ENCODE results near the gene CTIF. TPM values are rescaled to one million over a fixed set of nuclear protein-coding genes. Genes with fewer than 3 reads are reported as not detected.

Gene CTIF
- total RNA-seq, 1 experiment from 2014 or later: 19.8 TPM

GRCh38 chr18:48531908-48532307 lies 6.9 kb upstream of the CTIF start:
- DNase-seq (ENCODE audit: low read depth): no peak

DNA sequence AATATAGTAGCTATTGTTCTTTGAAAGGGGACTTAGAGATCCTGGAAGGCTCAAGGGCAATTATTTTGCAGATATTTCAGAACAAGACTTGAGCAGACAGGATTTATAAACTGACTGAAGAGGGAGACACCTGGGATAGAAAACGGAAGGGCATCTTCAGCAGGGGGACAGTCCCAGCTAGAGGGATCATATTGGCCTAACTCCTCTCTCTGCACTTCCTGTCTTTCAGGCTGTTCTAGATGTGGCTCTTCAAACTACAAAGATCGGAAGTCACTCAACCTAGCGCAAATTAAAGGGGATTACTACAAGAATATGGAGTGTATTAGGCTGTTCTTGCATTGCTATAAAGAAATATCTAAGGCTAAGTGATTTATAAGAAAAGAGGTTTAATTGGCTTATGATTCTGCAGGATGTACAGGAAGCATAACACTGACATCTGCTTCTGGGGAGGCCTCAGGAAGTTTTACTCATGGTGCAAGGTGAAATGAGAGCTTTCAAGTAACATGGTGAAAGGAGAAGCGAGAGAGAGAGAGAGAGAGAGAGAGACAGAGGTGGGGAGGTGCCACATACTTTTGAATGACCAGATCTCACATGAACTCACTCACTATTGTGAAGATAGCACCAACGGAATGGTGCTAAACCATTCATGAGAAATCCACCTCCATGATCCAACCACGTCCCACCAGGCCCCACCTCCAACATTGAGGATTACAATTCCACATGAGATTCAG lies 5.3 kb upstream of the CTIF start:
- no peak for DNase-seq (ENCODE audit: low read depth)

DNA sequence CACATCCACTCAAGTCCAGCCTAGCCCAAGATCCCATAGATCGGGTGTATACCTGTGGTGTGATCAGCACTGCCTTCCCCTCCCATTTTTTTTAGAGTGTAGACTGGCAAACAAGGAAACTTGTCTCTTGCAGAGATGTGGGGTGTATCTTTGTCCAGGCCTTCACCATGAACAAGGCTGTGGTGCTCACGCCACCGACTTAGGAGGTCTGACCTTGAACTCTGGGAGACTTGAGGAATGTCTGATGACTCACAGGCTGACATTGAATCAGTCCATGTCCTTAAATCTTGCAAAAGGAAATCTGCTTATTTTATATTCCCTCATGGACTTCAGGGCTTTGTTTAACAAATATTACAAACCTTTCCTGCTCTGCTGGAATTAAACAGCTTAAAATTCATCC lies 4.5 kb upstream of the CTIF start:
- peak; percentile 58 for DNase-seq (ENCODE audit: low read depth)

DNA sequence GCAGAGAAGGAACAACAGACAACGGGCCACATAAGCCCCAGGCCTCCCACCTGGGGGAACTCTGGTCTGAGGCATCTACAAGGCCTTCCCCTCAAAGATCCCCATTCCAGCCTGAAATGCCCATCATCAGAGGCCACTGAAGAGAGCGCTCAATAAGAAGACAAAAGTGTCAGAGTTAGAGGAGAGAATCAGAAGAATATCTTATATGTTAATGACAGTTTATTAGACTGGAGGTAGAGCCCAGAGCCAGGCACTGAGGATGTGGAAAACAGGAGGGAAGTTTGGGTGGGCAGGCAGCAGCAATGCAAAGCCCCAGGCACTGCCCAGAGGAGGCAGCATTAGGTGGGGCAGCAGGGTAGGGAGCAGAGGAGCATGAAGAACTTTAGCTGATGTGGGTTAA lies 2.9 kb upstream of the CTIF start:
- no peak for DNase-seq (ENCODE audit: low read depth)

DNA sequence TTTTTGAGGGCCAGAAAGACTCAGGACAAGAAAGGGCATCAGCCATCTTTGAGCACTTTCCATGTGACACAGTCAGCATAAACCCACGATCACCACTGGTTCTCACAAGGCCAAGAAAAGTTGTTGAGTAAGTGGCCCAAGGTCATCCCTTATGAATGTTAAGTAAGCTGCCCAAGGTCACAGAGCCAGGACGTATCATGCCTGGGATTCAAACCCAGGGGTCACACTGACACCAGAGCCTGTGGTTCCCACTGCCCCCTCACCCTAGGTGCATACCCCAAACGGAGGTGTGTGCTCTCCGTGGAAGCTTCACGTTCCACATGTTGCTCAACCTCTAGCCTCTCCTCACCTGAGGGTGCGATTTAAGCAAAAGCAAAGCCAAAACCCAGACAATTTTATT lies 2.3 kb upstream of the CTIF start:
- DNase-seq (ENCODE audit: low read depth): no peak

DNA sequence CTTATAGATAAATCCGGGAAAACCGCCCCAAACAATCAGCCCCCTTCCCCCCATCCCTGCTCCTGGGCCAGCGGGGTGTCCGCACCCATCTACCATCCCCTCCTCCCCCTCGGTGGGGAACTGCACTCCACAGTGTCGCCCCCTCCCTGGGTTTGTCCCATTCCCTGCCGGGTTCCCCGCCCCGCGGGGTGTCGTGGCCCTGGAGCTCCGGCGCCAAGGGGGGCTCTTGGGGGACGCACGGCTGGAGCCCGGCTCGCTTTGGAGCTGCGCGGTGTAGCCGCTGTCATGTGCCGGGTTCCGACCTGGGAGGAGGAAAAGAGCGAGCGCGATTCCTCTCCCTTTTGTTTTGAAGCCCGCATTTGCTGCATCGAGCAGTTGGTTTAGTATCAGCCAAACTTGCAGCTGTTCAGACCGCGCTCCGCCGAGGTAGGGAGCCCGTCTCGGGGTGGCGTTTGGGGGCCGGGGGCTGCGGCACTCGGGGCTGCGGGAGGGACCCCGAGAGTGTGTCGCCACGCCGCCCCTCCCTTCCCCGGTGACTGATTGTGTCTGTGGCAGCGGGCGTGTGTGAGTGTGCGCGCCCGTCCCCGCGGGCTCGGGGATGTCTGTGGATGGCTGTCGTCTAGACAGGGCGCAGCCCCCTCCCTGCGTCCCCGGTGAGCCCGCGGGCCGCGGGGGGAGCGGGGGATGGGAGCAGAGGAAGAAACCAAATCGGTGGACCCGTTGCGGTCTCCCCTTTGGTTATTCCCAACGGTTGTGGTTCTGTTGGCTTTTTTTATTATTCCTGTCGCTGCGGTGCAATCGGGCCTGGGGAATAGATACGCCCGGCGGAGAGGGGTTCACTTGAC lies 797 bp downstream of the CTIF start:
- peak; percentile 40 for DNase-seq (ENCODE audit: low read depth)

DNA sequence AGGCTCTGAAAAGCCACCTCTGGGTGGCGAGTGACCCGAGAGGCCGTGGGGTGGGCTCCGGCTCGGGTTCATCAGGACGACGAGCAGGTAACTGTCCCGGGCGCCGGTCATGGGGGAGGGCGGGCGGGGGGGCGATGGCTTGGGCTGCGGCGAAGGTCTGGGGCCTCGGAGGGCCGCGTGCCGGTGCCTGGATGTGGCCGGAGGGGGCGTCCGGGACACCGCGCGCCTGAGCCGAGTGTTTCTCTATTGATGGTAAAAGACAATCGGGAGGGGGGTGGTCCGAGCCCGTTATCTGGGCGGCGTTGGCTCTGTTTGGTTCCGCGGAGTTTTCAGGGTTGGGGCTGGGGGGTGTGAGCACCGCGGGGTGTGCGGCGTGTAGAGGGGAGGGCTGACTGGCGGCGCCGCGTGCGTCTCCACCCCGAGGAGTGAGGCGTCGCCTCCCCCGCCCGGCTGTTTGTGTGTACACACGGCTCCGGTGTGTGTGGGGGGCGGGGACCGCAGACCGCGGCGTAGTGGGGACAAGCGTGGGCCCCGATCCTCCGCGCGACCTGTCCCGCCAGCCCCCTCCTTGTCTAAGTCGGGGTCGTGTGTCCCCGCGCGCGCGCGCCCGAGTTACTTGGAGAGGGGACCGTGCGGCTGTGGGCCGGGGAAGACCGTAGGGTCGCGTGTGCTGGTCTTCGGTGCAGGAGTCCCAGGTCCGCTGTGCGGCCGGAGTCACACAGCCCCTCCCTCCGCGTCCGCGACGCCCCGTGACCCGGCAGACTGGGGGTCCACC lies 1.6 kb downstream of the CTIF start:
- peak; percentile 68 for DNase-seq (ENCODE audit: low read depth)

GRCh38 chr18:48541026-48541746 lies 2.4 kb downstream of the CTIF start:
- peak; percentile 74 for DNase-seq (ENCODE audit: low read depth)

GRCh38 chr18:48541747-48542400 lies 3.0 kb downstream of the CTIF start:
- no peak for DNase-seq (ENCODE audit: low read depth)

GRCh38 chr18:48542513-48543181 lies 3.8 kb downstream of the CTIF start:
- no peak for DNase-seq (ENCODE audit: low read depth)

GRCh38 chr18:48543228-48543627 lies 4.4 kb downstream of the CTIF start:
- peak; percentile 29 for DNase-seq (ENCODE audit: low read depth)

GRCh38 chr18:48544116-48544515 lies 5.3 kb downstream of the CTIF start:
- no peak for DNase-seq (ENCODE audit: low read depth)

- DNase-seq (ENCODE audit: low read depth): no peak
Measured at GRCh38 chr18:48544661-48545415, 6.0 kb downstream of the CTIF start.

DNA sequence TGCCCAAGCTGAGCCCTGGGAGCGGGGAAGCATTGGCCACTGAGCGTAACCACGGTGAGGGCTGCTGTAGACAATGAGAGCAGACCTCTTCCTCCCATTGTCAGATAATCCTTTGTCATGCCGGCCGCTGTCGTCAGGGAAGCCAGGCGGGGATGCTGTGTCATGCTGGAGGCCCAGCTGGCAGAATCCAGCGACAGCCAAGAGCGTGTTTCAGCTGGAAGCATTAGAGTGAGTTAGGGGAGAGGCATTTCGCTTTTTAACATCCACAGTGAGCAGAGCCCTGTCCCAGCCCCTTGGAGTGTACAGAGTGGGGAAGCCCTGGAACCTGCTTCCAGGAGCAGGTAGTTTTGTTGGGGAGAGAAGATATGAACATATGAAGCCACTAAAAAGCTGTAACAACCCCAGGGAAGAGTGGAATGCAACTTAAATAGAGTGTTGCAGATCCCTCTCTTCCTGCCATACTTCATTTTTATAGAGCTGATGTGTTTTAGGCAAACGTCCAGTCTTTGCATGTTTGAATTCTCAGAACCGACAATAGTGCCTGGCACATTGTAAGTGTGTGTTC lies 7.0 kb downstream of the CTIF start:
- peak; percentile 31 for DNase-seq (ENCODE audit: low read depth)

GRCh38 chr18:48546396-48546795 lies 7.6 kb downstream of the CTIF start:
- no peak for DNase-seq (ENCODE audit: low read depth)

DNA sequence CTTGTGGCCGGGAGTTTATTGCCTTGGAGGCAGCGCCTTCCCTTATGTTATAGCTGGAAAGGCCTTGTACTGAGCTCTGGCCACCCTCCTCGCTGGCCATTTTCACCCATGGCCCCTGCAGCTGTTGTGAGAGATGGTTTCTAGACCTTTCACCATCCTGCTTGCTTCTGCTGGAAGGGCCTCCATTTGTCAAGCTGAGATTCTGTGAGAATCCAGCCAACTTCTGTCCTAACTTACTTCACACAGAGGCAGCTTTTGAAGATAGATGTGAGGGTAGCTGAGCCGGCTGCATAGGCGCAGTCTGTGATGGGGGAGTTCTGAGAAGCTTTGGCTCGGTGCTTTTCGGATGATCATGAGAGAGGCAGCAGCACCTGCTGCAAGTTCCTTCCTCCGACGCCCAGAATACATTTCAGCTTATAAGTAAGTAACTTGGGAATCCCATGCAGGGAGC lies 8.7 kb downstream of the CTIF start:
- no peak for DNase-seq (ENCODE audit: low read depth)

DNA sequence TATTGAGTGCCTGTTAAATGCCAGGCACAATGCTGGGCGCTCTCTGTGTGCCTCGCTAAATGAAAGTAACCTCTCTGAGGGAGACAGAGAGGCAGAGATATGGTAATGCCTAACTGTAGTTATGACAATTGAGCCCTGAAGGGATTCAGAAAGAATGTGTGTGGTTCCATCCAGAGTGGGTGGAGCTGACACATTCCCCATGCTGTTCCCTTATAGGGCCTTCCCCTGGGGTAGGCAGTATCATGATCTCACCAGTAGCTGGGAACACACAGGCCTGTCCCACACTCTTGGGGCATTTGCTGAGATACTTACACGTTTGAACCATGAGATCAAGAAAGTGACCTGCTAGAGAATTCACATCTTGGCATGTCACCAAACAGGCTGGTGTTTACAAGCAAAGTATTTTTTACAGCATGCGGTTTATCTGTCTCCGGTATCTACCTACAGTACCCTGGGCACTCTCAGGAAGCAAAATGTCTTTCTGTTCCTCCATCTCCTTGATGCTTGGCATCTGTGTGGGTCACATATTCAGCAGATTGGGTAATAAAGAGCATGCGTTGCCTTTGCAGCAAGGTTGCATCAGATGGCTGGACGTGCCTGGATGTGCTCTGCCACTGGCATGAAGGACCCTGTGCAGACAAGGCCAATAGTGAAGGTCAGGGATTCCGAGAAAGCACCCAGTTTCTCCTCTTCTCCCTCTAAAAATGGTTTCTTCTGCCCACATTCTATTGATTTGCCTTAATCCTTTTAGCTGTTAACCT lies 9.4 kb downstream of the CTIF start:
- DNase-seq (ENCODE audit: low read depth): peak; percentile 42

GRCh38 chr18:48548921-48549320 lies 10.1 kb downstream of the CTIF start:
- no peak for DNase-seq (ENCODE audit: low read depth)
